ENCODE measurements around the gene MEX3A. TPM values are rescaled to one million over a fixed set of nuclear protein-coding genes. Genes with fewer than 3 reads are reported as not detected.
"Not testable (repeated sequence)": the region's sequence is repeated elsewhere in the genome, so short reads cannot be mapped to it uniquely, and the experiment has no call there.

The MEX3A gene
- total and polyA plus RNA-seq, 2 donors (not counting 3 experiments of a cell fraction or from before 2014, with no cell fraction given), result 20.2 to 23.6 TPM

GRCh38 chr1:156042828-156043227 is 39.4 kb downstream of the MEX3A start:
- POLR2A ChIA-PET, result no interaction called here
- BruUV-seq (replicated peaks), result no TSS peak
- intact Hi-C loops (cut with micrococcal nuclease), result no loop called here

GRCh38 chr1:156034991-156035390 is 47.3 kb downstream of the MEX3A start:
- BruUV-seq (replicated peaks); POLR2A ChIA-PET: not testable (repeated sequence)

More at GRCh38 chr1:156042828-156043227, 39.4 kb downstream of the MEX3A start:
- CTCF ChIA-PET, result interaction anchor here (1.8 kb wide), 1 partner anchor 17 kb away, joined by 6 read pairs; no protein-coding TSS in a partner anchor
- Histone ChIP-seq H3K36me3 (ENCODE audit: control insufficient read depth in 2 of 2, extremely low read depth in 1 of 2, insufficient read depth in 2 of 2, low read length in 2 of 2) (peaks cover 4 to 23% of the 10 kb centered on the region in 2 experiments), H4K20me1 (replicated peaks; ENCODE audit: control insufficient read depth, extremely low read depth, insufficient read depth, low read length) (no peaks in the 10 kb centered on the region), H3K79me2 (ENCODE audit: control insufficient read depth, insufficient read depth, low read length) (no peaks in the 10 kb centered on the region), H2AFZ (ENCODE audit: low read depth, low read length) (no peak overlapping the region), H3K4me3 (replicated peaks in 1 of 3; ENCODE audit: insufficient read depth in 1 of 3, low read depth in 1 of 3, low read length in 3 of 3) (no peak overlapping the region), H3K4me1 (ENCODE audit: control insufficient read depth, extremely low read depth, insufficient read depth, low read length) (peaks cover 4% of the 10 kb centered on the region), H3K9ac (replicated peaks; ENCODE audit: extremely low read depth, insufficient read depth, low read length) (no peak overlapping the region), H3K9me1 (replicated peaks; ENCODE audit: control insufficient read depth, extremely low read depth, insufficient read depth, low read length) (no peaks in the 10 kb centered on the region), H3K9me3 (replicated peaks; ENCODE audit: control insufficient read depth, insufficient read depth, low read length) (no peaks in the 10 kb centered on the region), H3K27ac (ENCODE audit: insufficient read depth, low read depth, low read length) (no peak overlapping the region), H3K27me3 (ENCODE audit: control insufficient read depth in 2 of 2, insufficient read depth in 2 of 2, low read length in 2 of 2) (no peaks in the 10 kb centered on the region), H3K4me2 (ENCODE audit: insufficient read depth, low read length) (no peak overlapping the region)
- FAIRE-seq (no peak), DNase-seq (ENCODE audit: low read depth, low spot score) (no peak)
- dilution Hi-C loops (cut with MboI; ENCODE audit: extremely low pct_ligation_motif_present, low sequenced_read_pairs), result no loop called here
- TF ChIP-seq CTCF (IDR thresholded peaks at IDR 0.05; ENCODE audit: extremely low read depth in 1 of 2, insufficient read depth in 1 of 2, low read depth in 1 of 2, low read length in 2 of 2) (no peak), FOS (IDR thresholded peaks at IDR 0.05; ENCODE audit: borderline replicate concordance, insufficient read depth, low read length) (no peak), MAX (IDR thresholded peaks at IDR 0.05; ENCODE audit: insufficient read depth, insufficient read length) (no peak), JUN (IDR thresholded peaks at IDR 0.05; ENCODE audit: borderline replicate concordance, insufficient read depth, insufficient read length, low read depth) (no peak), POLR2AphosphoS5 (IDR thresholded peaks at IDR 0.05; ENCODE audit: insufficient read depth, low read depth, low read length) (no peak)

More at GRCh38 chr1:156034991-156035390, 47.3 kb downstream of the MEX3A start:
- H3K9me1 ChIP-seq (replicated peaks; ENCODE audit: control insufficient read depth, extremely low read depth, insufficient read depth, low read length); H3K27me3 ChIP-seq (ENCODE audit: control insufficient read depth in 2 of 2, insufficient read depth in 2 of 2, low read length in 2 of 2); dilution Hi-C loops (cut with MboI; ENCODE audit: extremely low pct_ligation_motif_present, low sequenced_read_pairs); H3K4me3 ChIP-seq (replicated peaks in 1 of 3; ENCODE audit: insufficient read depth in 1 of 3, low read depth in 1 of 3, low read length in 3 of 3); H3K4me1 ChIP-seq (ENCODE audit: control insufficient read depth, extremely low read depth, insufficient read depth, low read length); H3K4me2 ChIP-seq (ENCODE audit: insufficient read depth, low read length); DNase-seq (ENCODE audit: low read depth, low spot score); H3K9ac ChIP-seq (replicated peaks; ENCODE audit: extremely low read depth, insufficient read depth, low read length); H3K79me2 ChIP-seq (ENCODE audit: control insufficient read depth, insufficient read depth, low read length); H3K27ac ChIP-seq (ENCODE audit: insufficient read depth, low read depth, low read length); H2AFZ ChIP-seq (ENCODE audit: low read depth, low read length); FAIRE-seq; H4K20me1 ChIP-seq (replicated peaks; ENCODE audit: control insufficient read depth, extremely low read depth, insufficient read depth, low read length); intact Hi-C loops (cut with micrococcal nuclease); H3K9me3 ChIP-seq (replicated peaks; ENCODE audit: control insufficient read depth, insufficient read depth, low read length); H3K36me3 ChIP-seq (ENCODE audit: control insufficient read depth in 2 of 2, extremely low read depth in 1 of 2, insufficient read depth in 2 of 2, low read length in 2 of 2): not testable (repeated sequence)
- CTCF ChIA-PET, result interaction anchor here (1.0 kb wide), 1 partner anchor 9 kb away, joined by 3 read pairs; no protein-coding TSS in a partner anchor

All from endothelial cell of umbilical vein (primary cell).